Aorta (tissue), 5 donors: ENCODE results near the gene COPS6. TPM values are rescaled to one million over a fixed set of nuclear protein-coding genes. Genes with fewer than 3 reads are reported as not detected.

Experiments used
- ATAC-seq: fragments of 200-7000 bp; cut with Tn5 transposase; one replicate; pipeline ENCODE4 v1.9.1; 2022; ENCODE audit warnings: moderate library complexity; ENCODE audit not compliant: low FRiP score
- DNase-seq, 2 donors: peaks; one replicate each; pipeline ENCODE4 v3.0.0-alpha.2; 2020
- H3K27ac ChIP-seq, 2 donors: one replicate each; pipeline ENCODE4 v1.5.1; 2013; ENCODE audit warnings: low read length in 2 of 2, mild to moderate bottlenecking in 2 of 2, moderate library complexity in 2 of 2, control low read depth in 1 of 2, inconsistent platforms in 1 of 2, low read depth in 1 of 2
- H3K27me3 ChIP-seq, 2 donors: one replicate each; pipeline ENCODE4 v1.6.1; 2013; ENCODE audit warnings: control low read depth in 1 of 2, low read length in 1 of 2, mild to moderate bottlenecking in 1 of 2, moderate library complexity in 1 of 2; ENCODE audit not compliant: insufficient read depth in 2 of 2, control insufficient read depth in 1 of 2
- H3K36me3 ChIP-seq, 2 donors: one replicate each; pipeline ENCODE4 v1.6.1; 2013; ENCODE audit warnings: control low read depth in 1 of 2, low read length in 1 of 2, mild to moderate bottlenecking in 1 of 2; ENCODE audit not compliant: insufficient read depth in 2 of 2, control insufficient read depth in 1 of 2
- H3K4me1 ChIP-seq, 2 donors: one replicate each; pipeline ENCODE4 v1.6.1; 2013; ENCODE audit warnings: low read length in 2 of 2, control low read depth in 1 of 2, mild to moderate bottlenecking in 1 of 2, moderate library complexity in 1 of 2; ENCODE audit not compliant: insufficient read depth in 2 of 2, control insufficient read depth in 1 of 2
- H3K4me3 ChIP-seq, 2 donors: one replicate each; pipeline ENCODE4 v1.5.1; 2013; ENCODE audit warnings: low read length in 2 of 2, control low read depth in 1 of 2, mild to moderate bottlenecking in 1 of 2
- H3K9me3 ChIP-seq: one replicate; pipeline ENCODE4 v1.6.1; 2013; ENCODE audit warnings: mild to moderate bottlenecking, low read length; ENCODE audit not compliant: control insufficient read depth
- WGBS, 2 donors: extraction: QIAGEN DNeasy Blood & Tissue Kit; methylation state at CpG; one replicate each; pipeline ENCODE4 v1.1.7; 2013; 5-methylcytosine and 5-hydroxymethylcytosine counted together
- intact Hi-C, 2 donors: fragments of 100-400 bp; cut with DNase I; formaldehyde crosslinking; loops; one replicate each; pipeline versions ENCODE4 v1.14.2 to v1.15.0; 2022
- polyA plus RNA-seq, 2 donors: library from polyadenylated mRNA; stranded (reverse); fragments of 200-250 nt; gene quantifications; one replicate each; pipeline ENCODE4 v1.2.3, GENCODE V29; 2013
- total RNA-seq, 2 donors: library from RNA; stranded (reverse); fragmentation: NEBNext Ultra II Directional; extraction: Animal tissue kit (Norgen Biotek cat#: 25700); gene quantifications; one replicate each; pipeline ENCODE4 v1.2.1, GENCODE V29; 2021
- donor health status: healthy with polysubstance abuse.
- donor health status: Bipolar disorder and iron deficiency.
- donor health status: DM: no; HTN: no; CAD: no.
- donor health status: DM: no; HTN: no; CAD: no.
- donor health status: DM: yes; HTN: yes; CAD: no.

COPS6 gene
- total and polyA plus RNA-seq, 4 donors, result 73.9 to 132 (median 80.4) TPM

DNA sequence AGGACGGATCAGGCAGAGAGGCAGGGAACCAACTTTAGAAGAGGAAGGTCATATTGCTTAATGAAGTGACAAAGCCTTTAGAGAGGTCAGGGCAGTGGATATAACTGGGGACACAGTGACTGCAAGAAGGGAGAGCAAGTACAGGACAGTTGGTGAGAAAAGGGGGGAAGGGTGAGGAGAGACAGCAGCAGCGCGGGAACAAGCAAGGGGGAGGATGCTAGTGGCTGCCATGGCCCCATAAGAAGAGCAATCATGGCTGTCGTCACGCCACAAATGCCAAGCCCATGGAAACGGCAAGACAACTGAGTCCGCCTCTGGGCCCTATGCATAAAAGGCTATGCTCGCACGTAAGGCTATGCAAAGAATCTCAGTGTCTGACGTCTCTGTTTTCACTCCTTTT, 16.3 kb upstream of the COPS6 start:
- Histone ChIP-seq H3K27ac (no peak overlapping the region), H3K4me1 (no peaks in the 10 kb centered on the region), H3K36me3 (peaks cover 31 to 37% of the 10 kb centered on the region in 2 donors), H3K9me3 (peaks cover 9% of the 10 kb centered on the region), H3K27me3 (no peaks in the 10 kb centered on the region), H3K4me3 (no peak overlapping the region)
- ATAC-seq (no peak), DNase-seq (no peak)
- 97 to 99% methylated on average over 10 of the region's 10 CpGs for WGBS, 2 donors
- intact Hi-C loops, result no loop called here

DNA sequence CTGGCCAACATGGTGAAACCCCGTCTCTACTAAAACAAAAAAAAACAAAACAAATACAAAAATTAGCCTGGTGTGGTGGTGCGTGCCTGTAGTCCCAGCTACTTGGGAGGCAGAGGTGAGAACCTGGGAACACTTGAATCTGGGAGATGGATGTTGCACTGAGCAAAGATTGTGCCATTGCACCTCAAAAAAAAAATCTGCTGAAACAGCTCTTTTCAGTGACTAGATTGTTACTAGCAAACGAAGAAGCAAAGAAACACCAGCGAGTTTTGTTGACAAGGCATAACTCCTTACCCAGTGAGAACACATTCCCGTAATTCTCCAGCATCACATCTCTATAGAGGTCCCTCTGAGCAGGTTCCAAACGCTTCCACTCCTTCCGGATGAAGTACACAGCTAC, 13.9 kb upstream of the COPS6 start:
- intact Hi-C loops, result no loop called here
- Histone ChIP-seq H3K36me3 (peaks cover 31 to 34% of the 10 kb centered on the region in 2 donors), H3K4me1 (no peaks in the 10 kb centered on the region), H3K9me3 (peaks cover 9% of the 10 kb centered on the region), H3K27me3 (no peaks in the 10 kb centered on the region), H3K4me3 (no peak overlapping the region), H3K27ac (no peak overlapping the region)
- DNase-seq, result no peak
- 95 to 96% methylated on average over 7 of the region's 7 CpGs for WGBS, 2 donors
- ATAC-seq, result no peak

DNA sequence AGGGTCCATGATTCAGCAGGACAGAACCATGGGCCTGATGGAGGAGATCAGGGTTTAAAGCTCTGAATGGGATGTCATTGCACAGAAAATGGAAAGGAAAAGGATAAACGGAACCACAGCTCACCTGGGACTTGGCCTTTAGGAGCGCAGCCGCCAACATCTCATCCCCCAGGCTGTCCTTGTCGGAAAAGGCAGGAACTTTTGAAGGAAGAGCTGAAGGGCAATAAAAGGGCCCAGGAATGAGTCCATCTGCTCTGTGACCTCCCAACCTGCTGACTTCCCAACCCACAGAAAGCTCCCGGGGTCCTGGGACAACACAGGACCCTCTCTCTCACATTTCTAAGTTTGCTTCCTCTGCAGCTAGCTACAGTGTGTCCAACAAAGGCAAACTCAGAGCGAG, 13.4 kb upstream of the COPS6 start:
- no peak overlapping the region for H3K4me3 ChIP-seq
- peaks cover 31% of the 10 kb centered on the region in 2 donors for H3K36me3 ChIP-seq
- peaks cover 9% of the 10 kb centered on the region for H3K9me3 ChIP-seq
- intact Hi-C loops, result no loop called here
- 92 to 96% methylated on average over 6 of the region's 6 CpGs for WGBS, 2 donors
- no peaks in the 10 kb centered on the region for H3K27me3 ChIP-seq
- no peak for DNase-seq
- no peaks in the 10 kb centered on the region for H3K4me1 ChIP-seq
- ATAC-seq, result no peak
- H3K27ac ChIP-seq, result no peak overlapping the region

DNA sequence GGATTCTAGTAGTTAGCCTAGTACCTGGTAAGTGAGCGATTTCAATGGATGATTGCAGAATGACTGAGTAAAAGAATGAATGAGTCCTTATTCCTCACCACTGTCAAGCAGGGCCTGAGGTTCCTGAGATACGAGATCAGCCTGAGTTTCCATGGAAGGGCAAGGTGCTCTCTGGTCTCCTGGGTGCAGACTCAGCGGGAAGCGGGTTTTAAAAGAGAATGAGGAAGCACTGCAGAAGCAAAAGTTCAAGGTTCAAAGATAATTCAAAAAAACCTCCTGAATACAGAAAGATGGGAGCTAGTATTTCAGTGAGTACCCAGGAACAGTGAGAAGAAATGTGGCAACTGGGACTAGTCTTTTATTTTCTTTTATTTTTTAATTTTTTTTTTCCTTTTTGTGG, 11.6 kb upstream of the COPS6 start:
- Histone ChIP-seq H3K36me3 (peaks cover 15 to 18% of the 10 kb centered on the region in 2 donors), H3K27me3 (no peaks in the 10 kb centered on the region)
- intact Hi-C loops, result no loop called here

DNA sequence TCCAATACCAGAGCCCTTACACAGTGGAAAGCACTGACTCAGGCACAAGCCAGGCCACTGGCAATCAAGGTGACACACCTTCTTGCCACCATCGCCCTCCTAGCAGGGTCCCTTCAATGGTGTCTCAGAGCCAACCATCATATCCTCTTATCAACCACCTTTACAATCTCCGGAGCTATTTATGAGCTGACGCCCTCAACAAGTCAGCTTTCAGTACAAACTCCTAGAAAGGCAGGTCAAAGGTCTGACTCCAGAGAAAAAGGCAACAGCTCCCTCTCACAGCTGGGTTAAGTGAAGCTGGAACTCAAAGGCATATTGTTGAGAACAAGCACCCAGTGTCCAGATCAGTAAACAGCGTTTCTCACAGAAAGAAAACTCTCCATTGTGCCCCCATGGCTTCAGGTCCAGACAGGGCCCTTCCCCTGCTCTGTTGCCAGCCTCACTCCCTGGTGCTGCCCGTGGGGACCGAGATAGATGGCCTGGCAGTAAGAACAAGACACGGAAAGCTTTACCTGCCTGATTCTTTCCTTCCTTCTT, 9.7 kb upstream of the COPS6 start:
- Histone ChIP-seq H3K9me3 (no peaks in the 10 kb centered on the region), H3K4me3 (no peak overlapping the region), H3K36me3 (peaks cover 3 to 7% of the 10 kb centered on the region in 2 donors), H3K27me3 (no peaks in the 10 kb centered on the region), H3K4me1 (no peaks in the 10 kb centered on the region), H3K27ac (no peak overlapping the region)
- intact Hi-C loops, result no loop called here
- DNase-seq (no peak), ATAC-seq (no peak)
- WGBS, 2 donors, result 64 to 70% methylated on average over 6 to 7 of the region's 7 CpGs

More for the DNA sequence above, 11.6 kb upstream of the COPS6 start:
- Histone ChIP-seq H3K4me1 (no peaks in the 10 kb centered on the region), H3K9me3 (peaks cover 2% of the 10 kb centered on the region), H3K4me3 (no peak overlapping the region), H3K27ac (no peak overlapping the region)
- no peak for DNase-seq
- 93 to 99% methylated on average over 4 of the region's 4 CpGs for WGBS, 2 donors
- ATAC-seq, result no peak

DNA sequence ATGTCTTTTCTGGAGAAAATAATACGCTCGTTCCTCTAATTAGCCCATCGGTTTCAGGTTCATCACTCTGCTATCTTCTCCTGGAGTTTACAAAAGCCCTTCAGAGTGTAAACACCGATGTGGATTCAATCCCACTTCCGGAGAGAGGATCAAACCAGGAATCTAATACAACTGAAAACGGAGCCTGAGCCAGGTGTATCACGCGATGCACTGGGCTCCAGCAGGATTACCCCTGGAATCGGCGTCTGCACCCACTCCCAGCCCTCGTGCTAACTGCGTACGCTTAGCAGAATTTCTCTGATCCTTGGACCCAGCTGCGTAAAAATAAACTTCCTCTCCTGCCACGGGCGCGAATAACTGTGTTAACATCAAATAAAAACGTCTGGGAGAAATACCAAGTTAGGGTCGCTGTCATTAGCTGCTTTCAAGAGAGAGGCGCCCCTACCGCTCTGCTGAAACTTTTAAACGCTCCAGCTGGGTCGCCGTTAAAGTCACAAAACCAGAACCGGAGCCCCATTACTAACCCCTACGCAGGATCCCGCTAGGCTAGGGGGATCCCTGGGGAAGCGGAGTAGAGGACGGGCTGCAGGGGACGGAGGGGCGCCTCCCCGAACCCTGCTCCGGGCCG, 7.7 kb upstream of the COPS6 start:
- H3K4me3 ChIP-seq, result peak overlapping the region; percentile 61 to 83
- WGBS, 2 donors, result 1% methylated on average over 34 of the region's 34 CpGs
- peaks cover 0 to 3% of the 10 kb centered on the region in 2 donors for H3K36me3 ChIP-seq
- H3K27me3 ChIP-seq, result no peaks in the 10 kb centered on the region
- peak overlapping the region in 1 of 2 donors; percentile 26 for H3K27ac ChIP-seq
- ATAC-seq (no peak), DNase-seq (no peak)
- no peaks in the 10 kb centered on the region for H3K4me1 ChIP-seq
- intact Hi-C loops, result loop anchor here in 1 of 2 donors (5.0 kb wide), 1 partner anchor 89 kb away; no protein-coding TSS in a partner anchor
- H3K9me3 ChIP-seq, result no peaks in the 10 kb centered on the region

DNA sequence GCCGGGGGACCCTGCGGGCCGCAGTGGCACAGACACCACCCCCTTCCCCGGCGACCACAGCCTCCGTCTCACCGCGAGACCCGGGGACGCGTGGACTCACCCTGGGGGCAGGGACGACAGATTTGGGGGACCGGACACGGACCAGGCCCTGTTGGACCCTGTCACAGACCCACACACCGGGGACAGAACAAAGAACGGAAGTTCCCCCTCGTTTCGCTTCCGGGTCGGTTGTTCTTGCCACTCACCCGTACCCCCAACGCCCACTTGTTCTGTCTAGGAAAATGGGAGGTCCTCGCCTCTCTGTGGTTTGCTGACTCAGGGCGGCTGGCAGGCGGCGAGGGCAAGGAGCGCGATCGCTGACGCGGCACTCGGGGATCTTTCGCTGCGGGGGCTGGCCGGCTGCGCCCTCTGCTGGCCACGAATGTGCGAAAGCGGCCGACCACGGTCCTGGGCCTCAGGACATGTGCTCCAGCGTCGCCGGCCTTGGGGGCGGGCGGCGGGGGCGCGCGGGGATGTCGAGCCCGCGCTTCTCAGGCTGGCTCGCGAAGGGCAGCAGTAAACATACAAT, 7.2 kb upstream of the COPS6 start, which contains the start of gene ZNF3:
Gene ZNF3, minus strand, starts transcription at position 189 of the 568 bp plus-strand sequence. CDS start 4,366 bp downstream, outside the sequence.
- DNase-seq (peak; percentile 99), ATAC-seq (peak; percentile 98)
- Histone ChIP-seq H3K4me1 (no peaks in the 10 kb centered on the region), H3K27me3 (no peaks in the 10 kb centered on the region), H3K27ac (peak within 1 kb of the TSS in 1 of 2 donors; percentile 26), H3K9me3 (no peaks in the 10 kb centered on the region), H3K36me3 (peaks cover 0 to 3% of the 10 kb centered on the region in 2 donors), H3K4me3 (peak within 1 kb of the TSS; percentile 61 to 83)
- 0 to 1% methylated on average over 54 to 55 of the region's 55 CpGs for WGBS, 2 donors
- intact Hi-C loops, result loop anchor here in 1 of 2 donors (5.0 kb wide), 1 partner anchor 89 kb away; no protein-coding TSS in a partner anchor

DNA sequence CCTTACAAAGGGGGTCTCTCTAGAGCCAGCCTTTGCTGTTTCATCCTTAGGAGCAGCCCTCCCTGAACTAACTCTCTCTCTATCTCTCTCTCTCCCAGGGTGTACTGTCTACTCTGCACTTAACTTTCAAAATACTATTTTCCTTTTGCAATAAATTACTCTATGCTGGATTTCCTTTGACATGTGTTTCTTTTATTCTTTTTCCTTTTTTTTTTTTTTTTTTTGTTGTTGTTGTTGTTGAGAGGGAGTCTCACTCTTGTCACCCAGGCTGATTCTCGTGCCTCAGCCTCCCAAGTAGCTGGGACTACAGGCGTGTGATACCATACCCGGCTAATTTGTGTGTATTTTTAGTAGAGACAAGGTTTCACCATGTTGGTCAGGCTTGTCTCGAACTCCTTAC, 5.8 kb upstream of the COPS6 start:
- no peaks in the 10 kb centered on the region for H3K9me3 ChIP-seq
- H3K36me3 ChIP-seq, result no peaks in the 10 kb centered on the region
- H3K27me3 ChIP-seq, result no peaks in the 10 kb centered on the region
- intact Hi-C loops, result loop anchor here in 1 of 2 donors (5.0 kb wide), 1 partner anchor 91 kb away; no protein-coding TSS in a partner anchor
- H3K4me3 ChIP-seq, result no peak overlapping the region
- DNase-seq (no peak), ATAC-seq (no peak)
- H3K4me1 ChIP-seq, result no peaks in the 10 kb centered on the region
- 58 to 61% methylated on average over 4 of the region's 4 CpGs for WGBS, 2 donors
- H3K27ac ChIP-seq, result no peak overlapping the region
